A673 (cell line): ENCODE measurements around the gene PECR. TPM values are rescaled to one million over a fixed set of nuclear protein-coding genes. Genes with fewer than 3 reads are reported as not detected.

Source experiments
- BruUV-seq: library from RNA; stranded (reverse); fragments of 400-500 nt; replicated peaks from 2 replicates; lab custom pipeline; 2021; lab: Mats Ljungman, UMichigan
- CTCF ChIA-PET: fragments of 300-600 bp; sonication (Branson Sonifier 250); formaldehyde crosslinking; loops from one replicate; lab custom pipeline; 2022; ENCODE audit warnings: antibody characterized with exemption; lab: Charles Lee
- POLR2A ChIA-PET: fragments of 300-600 bp; sonication (Branson Sonifier 250); formaldehyde crosslinking; loops from one replicate; lab custom pipeline; 2022; ENCODE audit warnings: antibody characterized with exemption; ENCODE audit not compliant: low non-redundant PET; lab: Charles Lee
- DNase-seq: peaks from one replicate; pipeline ENCODE4 v3.0.0-alpha.2; 2015; ENCODE audit warnings: low spot score
- H3K27ac ChIP-seq: fragments of 200-600 bp; sonication (generic); 2 replicates; pipeline ENCODE4 v1.5.1; 2016; ENCODE audit warnings: mixed run types, low read depth, mild to moderate bottlenecking, mixed read lengths, antibody characterized with exemption, low read length; ENCODE audit not compliant: poor library complexity, severe bottlenecking
- H3K27me3 ChIP-seq: fragments of 200-600 bp; sonication (generic); replicated peaks from 2 replicates; pipeline ENCODE4 v1.6.1; 2017; ENCODE audit warnings: mixed run types, low read depth, mild to moderate bottlenecking, mixed read lengths, antibody characterized with exemption, low read length; ENCODE audit not compliant: insufficient read depth, poor library complexity
- H3K36me3 ChIP-seq: fragments of 200-600 bp; sonication (generic); 2 replicates; pipeline ENCODE4 v1.6.1; 2016; ENCODE audit warnings: mixed run types, mild to moderate bottlenecking, mixed read lengths, antibody characterized with exemption, low read length; ENCODE audit not compliant: insufficient read depth, poor library complexity, severe bottlenecking
- H3K4me1 ChIP-seq: fragments of 200-600 bp; sonication (generic); 2 replicates; pipeline ENCODE4 v1.6.1; 2017; ENCODE audit warnings: mixed run types, mild to moderate bottlenecking, mixed read lengths, antibody characterized with exemption, low read length; ENCODE audit not compliant: insufficient read depth, poor library complexity, severe bottlenecking
- H3K4me3 ChIP-seq: fragments of 200-600 bp; sonication (generic); 2 replicates; pipeline ENCODE4 v1.5.1; 2016; ENCODE audit warnings: low read depth, mixed run types, mild to moderate bottlenecking, mixed read lengths, low read length; ENCODE audit not compliant: poor library complexity, severe bottlenecking
- H3K9me3 ChIP-seq: fragments of 200-600 bp; sonication (generic); 2 replicates; pipeline ENCODE4 v1.6.1; 2016; ENCODE audit warnings: mixed run types, low read depth, mild to moderate bottlenecking, mixed read lengths, antibody characterized with exemption, low read length; ENCODE audit not compliant: poor library complexity, severe bottlenecking
- CTCF ChIP-seq: fragments of 300-800, 200-600 bp; sonication (generic); conservative IDR thresholded peaks from 2 replicates; pipeline ENCODE4 v1.5.1; 2017; ENCODE audit warnings: low read depth, mild to moderate bottlenecking, antibody characterized with exemption, low read length, moderate library complexity, mixed read lengths
- EZH2 ChIP-seq: fragments of 200-600 bp; sonication (generic); IDR thresholded peaks from 2 replicates; pipeline ENCODE4 v1.6.1; 2017; ENCODE audit warnings: borderline replicate concordance, low read depth, mild to moderate bottlenecking, mixed read lengths, antibody characterized with exemption, low read length; ENCODE audit not compliant: poor library complexity, severe bottlenecking
- intact Hi-C: fragments of 100-400 bp; cut with micrococcal nuclease; formaldehyde crosslinking; loops from one replicate; pipeline ENCODE4 v1.10.0; 2022; ENCODE audit not compliant: unreplicated experiment
- total RNA-seq: library from RNA; stranded (reverse); gene quantifications from 2 replicates; pipeline ENCODE4 v1.2.3, GENCODE V29; 2021

The PECR gene
- total RNA-seq, 1 experiment from 2014 or later: 19.7 TPM

- Histone ChIP-seq H3K27ac (no peak overlapping the region), H3K9me3 (no peaks in the 10 kb centered on the region), H3K4me3 (no peak overlapping the region), H3K27me3 (no peaks in the 10 kb centered on the region), H3K36me3 (no peaks in the 10 kb centered on the region), H3K4me1 (no peaks in the 10 kb centered on the region)
- POLR2A ChIA-PET: no interaction called here
- BruUV-seq: no TSS peak
- intact Hi-C loops: no loop called here
- TF ChIP-seq EZH2 (no peak), CTCF (no peak)
- DNase-seq: no peak
- CTCF ChIA-PET: no interaction called here
Observed at GRCh38 chr2:216017365-216017764, 64.2 kb downstream of the PECR start.

GRCh38 chr2:216016581-216016980 is 65.0 kb downstream of the PECR start:
- TF ChIP-seq CTCF (no peak), EZH2 (no peak)
- Histone ChIP-seq H3K36me3 (no peaks in the 10 kb centered on the region), H3K27ac (no peak overlapping the region), H3K27me3 (no peaks in the 10 kb centered on the region), H3K9me3 (no peaks in the 10 kb centered on the region), H3K4me1 (no peaks in the 10 kb centered on the region), H3K4me3 (no peak overlapping the region)
- ChIA-PET CTCF (no interaction called here), POLR2A (no interaction called here)
- no peak for DNase-seq
- intact Hi-C loops: no loop called here
- no TSS peak for BruUV-seq

GRCh38 chr2:216015722-216016464 is 65.7 kb downstream of the PECR start:
- CTCF ChIA-PET: interaction anchor here (0.6 kb wide), 1 partner anchor 126 kb away, joined by 7 read pairs; no protein-coding TSS in a partner anchor
- no TSS peak for BruUV-seq
- no peaks in the 10 kb centered on the region for H3K9me3 ChIP-seq
- H3K36me3 ChIP-seq: no peaks in the 10 kb centered on the region
- DNase-seq: no peak
- H3K4me1 ChIP-seq: no peaks in the 10 kb centered on the region
- no peaks in the 10 kb centered on the region for H3K27me3 ChIP-seq
- POLR2A ChIA-PET: no interaction called here
- H3K27ac ChIP-seq: no peak overlapping the region
- intact Hi-C loops: no loop called here
- no peak for TF ChIP-seq CTCF
- no peak for TF ChIP-seq EZH2
- no peak overlapping the region for H3K4me3 ChIP-seq
